PFSK-1 (cell line): ENCODE results near the gene ABCC3.

ENCODE experiments used
- REST ChIP-seq, 2 experiments: IDR thresholded peaks; 2 replicates each; pipeline versions ENCODE4 v1.6.1 to v1.8.0; 2011 to 2012; ENCODE audit warnings: low read depth in 2 of 2, low read length in 2 of 2, control low read depth in 1 of 2, inconsistent platforms in 1 of 2, mild to moderate bottlenecking in 1 of 2, moderate library complexity in 1 of 2; ENCODE audit not compliant: insufficient read depth in 1 of 2
- SIN3A ChIP-seq: IDR thresholded peaks from 2 replicates; pipeline ENCODE4 v1.6.1; 2012; ENCODE audit warnings: mild to moderate bottlenecking, low read length, moderate library complexity, borderline replicate concordance; ENCODE audit not compliant: insufficient read depth

- TF ChIP-seq REST (IDR thresholded peaks at IDR 0.05; ENCODE audit: insufficient read depth in 1 of 2, low read depth in 2 of 2, low read length in 2 of 2) (no peak), SIN3A (no peak)
Observed at GRCh38 chr17:50604513-50604912, 30.2 kb upstream of the ABCC3 start.
